HG03196 (cell line): ENCODE results near the gene MYO18A.

ENCODE experiments used
- ATAC-seq: cut with Tn5 transposase; IDR thresholded peaks from one replicate; pipeline ENCODE4 v1.9.1; 2021; ENCODE audit not compliant: unreplicated experiment

The MYO18A gene

GRCh38 chr17:29129731-29130130, 50.5 kb downstream of the MYO18A start:
- no peak for ATAC-seq

GRCh38 chr17:29127840-29128239, 52.4 kb downstream of the MYO18A start:
- ATAC-seq, result no peak

- ATAC-seq, result no peak
These were observed 53.8 kb downstream of the MYO18A start for GRCh38 chr17:29126268-29126930.

- ATAC-seq, result no peak
These were observed 54.5 kb downstream of the MYO18A start for GRCh38 chr17:29125651-29126050.

- ATAC-seq, result no peak
These were observed 55.3 kb downstream of the MYO18A start for GRCh38 chr17:29124925-29125273.

- ATAC-seq, result no peak
These were observed 55.9 kb downstream of the MYO18A start for GRCh38 chr17:29124135-29124924.

- no peak for ATAC-seq
These were observed 57.1 kb downstream of the MYO18A start for GRCh38 chr17:29123111-29123510.

- ATAC-seq, result no peak
These were observed 58.8 kb downstream of the MYO18A start for GRCh38 chr17:29121442-29121841.

GRCh38 chr17:29120433-29120832, 59.8 kb downstream of the MYO18A start:
- no peak for ATAC-seq

GRCh38 chr17:29119265-29119664, 60.9 kb downstream of the MYO18A start:
- ATAC-seq, result no peak

- ATAC-seq, result no peak
These were observed 63.1 kb downstream of the MYO18A start for GRCh38 chr17:29116804-29117753.

- no peak for ATAC-seq
These were observed 64.0 kb downstream of the MYO18A start for GRCh38 chr17:29115961-29116803.

GRCh38 chr17:29115435-29115834, 64.8 kb downstream of the MYO18A start:
- no peak for ATAC-seq

GRCh38 chr17:29114141-29114540, 66.1 kb downstream of the MYO18A start:
- no peak for ATAC-seq

GRCh38 chr17:29113334-29113733, 66.9 kb downstream of the MYO18A start:
- ATAC-seq, result no peak

GRCh38 chr17:29112771-29113295, 67.4 kb downstream of the MYO18A start:
- ATAC-seq, result no peak

- no peak for ATAC-seq
These were observed 68.2 kb downstream of the MYO18A start for GRCh38 chr17:29111816-29112499.

GRCh38 chr17:29110372-29110757, 69.8 kb downstream of the MYO18A start:
- ATAC-seq, result no peak

- no peak for ATAC-seq
These were observed 70.5 kb downstream of the MYO18A start for GRCh38 chr17:29109477-29110371.
